Bronchial smooth muscle cell (primary cell): ENCODE data around the gene TSPY2. TPM values are rescaled to one million over a fixed set of nuclear protein-coding genes. Genes with fewer than 3 reads are reported as not detected.

Experiments used
- total RNA-seq: library from RNA; depleted of rRNA; stranded (reverse); fragments of >200 nt; gene quantifications from 2 replicates; pipeline ENCODE4 v1.2.1, GENCODE V29; 2014

The TSPY2 gene, protein sequence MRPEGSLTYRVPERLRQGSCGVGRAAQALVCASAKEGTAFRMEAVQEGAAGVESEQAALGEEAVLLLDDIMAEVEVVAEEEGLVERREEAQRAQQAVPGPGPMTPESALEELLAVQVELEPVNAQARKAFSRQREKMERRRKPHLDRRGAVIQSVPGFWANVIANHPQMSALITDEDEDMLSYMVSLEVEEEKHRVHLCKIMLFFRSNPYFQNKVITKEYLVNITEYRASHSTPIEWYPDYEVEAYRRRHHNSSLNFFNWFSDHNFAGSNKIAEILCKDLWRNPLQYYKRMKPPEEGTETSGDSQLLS
- not detected in 2 replicates for total RNA-seq

DNA sequence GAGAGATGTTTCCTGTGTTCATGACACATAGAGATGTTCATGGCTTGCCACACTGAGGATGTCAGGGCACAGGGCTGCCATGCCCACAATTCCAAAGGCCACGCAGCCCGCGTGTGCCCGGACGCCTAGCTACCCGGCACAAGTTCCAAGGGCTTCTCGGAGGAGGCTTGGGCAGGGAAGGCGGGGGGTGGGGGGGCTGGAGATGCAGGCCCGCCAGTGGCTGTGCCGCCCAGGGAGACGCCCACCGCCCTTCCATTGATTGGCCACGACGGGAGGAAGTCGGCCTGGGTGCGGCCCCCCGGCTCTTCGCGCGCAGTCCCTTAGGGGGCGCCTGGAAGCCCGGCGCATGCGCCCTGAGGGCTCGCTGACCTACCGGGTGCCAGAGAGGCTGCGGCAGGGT is at the start of gene TSPY2:
TSPY2 (plus strand) TSS at position 301 of the 400 bp plus-strand sequence; CDS start at position 347, 46 bp downstream.

